ENCODE data around the gene ARHGAP22.

GRCh38 chr10:48465860-48466521, 138.9 kb downstream of the ARHGAP22 start:
- TF ChIP-seq EZH2 (IDR thresholded peaks at IDR 0.05; ENCODE audit: insufficient read depth, poor library complexity, severe bottlenecking) (no peak), EZH2phosphoT487 (IDR thresholded peaks at IDR 0.05; ENCODE audit: insufficient read depth, low read depth) (no peak)
